Skeletal muscle tissue (tissue), 4 donors: ENCODE data around the gene SMIM22. TPM values are rescaled to one million over a fixed set of nuclear protein-coding genes. Genes with fewer than 3 reads are reported as not detected.

Experiments used
- H3K27ac ChIP-seq: one replicate; pipeline ENCODE4 v1.7.0; 2013; ENCODE audit warnings: mild to moderate bottlenecking, low read depth, low read length, inconsistent platforms
- H3K27me3 ChIP-seq, 3 donors: one replicate each; pipeline ENCODE4 v1.7.0; 2013; ENCODE audit warnings: low read length in 3 of 3; ENCODE audit not compliant: control insufficient read depth in 3 of 3, insufficient read depth in 3 of 3
- H3K36me3 ChIP-seq, 3 donors: one replicate each; pipeline ENCODE4 v1.7.0; 2013; ENCODE audit warnings: low read length in 3 of 3; ENCODE audit not compliant: control insufficient read depth in 3 of 3, insufficient read depth in 3 of 3
- H3K4me1 ChIP-seq, 3 donors: one replicate each; pipeline ENCODE4 v1.7.0; 2013; ENCODE audit warnings: low read length in 3 of 3, mild to moderate bottlenecking in 3 of 3; ENCODE audit not compliant: control insufficient read depth in 3 of 3, insufficient read depth in 3 of 3
- H3K4me3 ChIP-seq, 3 donors: one replicate each; pipeline ENCODE4 v1.7.0; 2013; ENCODE audit warnings: low read length in 3 of 3
- H3K9ac ChIP-seq, 3 donors: one replicate each; pipeline ENCODE4 v1.7.0; 2013; ENCODE audit warnings: low read length in 3 of 3, mild to moderate bottlenecking in 3 of 3, moderate library complexity in 2 of 3, low read depth in 1 of 3
- H3K9me3 ChIP-seq, 3 donors: one replicate each; pipeline ENCODE4 v1.7.0; 2013; ENCODE audit warnings: low read length in 3 of 3; ENCODE audit not compliant: control insufficient read depth in 3 of 3
- total RNA-seq: library from RNA; depleted of rRNA; stranded (reverse); fragments of >200 nt; gene quantifications from one replicate; pipeline ENCODE4 v1.2.3, GENCODE V29; 2014
- donor health status: Osteomylitis.

The SMIM22 gene
- total RNA-seq, 1 donor from 2014 or later: not detected

- Histone ChIP-seq H3K9me3 (no peaks in the 10 kb centered on the region), H3K4me1 (peaks cover 13 to 18% (median 17%) of the 10 kb centered on the region in 3 donors), H3K36me3 (peaks cover 46 to 55% (median 50%) of the 10 kb centered on the region in 3 donors), H3K4me3 (peak overlapping the region in 1 of 3 donors; percentile 6), H3K9ac (peak overlapping the region in 2 of 3 donors; percentile 65 to 79), H3K27ac (peak overlapping the region; percentile 71), H3K27me3 (no peaks in the 10 kb centered on the region)
These were observed 18.9 kb downstream of the SMIM22 start for GRCh38 chr16:4814046-4814445.

DNA sequence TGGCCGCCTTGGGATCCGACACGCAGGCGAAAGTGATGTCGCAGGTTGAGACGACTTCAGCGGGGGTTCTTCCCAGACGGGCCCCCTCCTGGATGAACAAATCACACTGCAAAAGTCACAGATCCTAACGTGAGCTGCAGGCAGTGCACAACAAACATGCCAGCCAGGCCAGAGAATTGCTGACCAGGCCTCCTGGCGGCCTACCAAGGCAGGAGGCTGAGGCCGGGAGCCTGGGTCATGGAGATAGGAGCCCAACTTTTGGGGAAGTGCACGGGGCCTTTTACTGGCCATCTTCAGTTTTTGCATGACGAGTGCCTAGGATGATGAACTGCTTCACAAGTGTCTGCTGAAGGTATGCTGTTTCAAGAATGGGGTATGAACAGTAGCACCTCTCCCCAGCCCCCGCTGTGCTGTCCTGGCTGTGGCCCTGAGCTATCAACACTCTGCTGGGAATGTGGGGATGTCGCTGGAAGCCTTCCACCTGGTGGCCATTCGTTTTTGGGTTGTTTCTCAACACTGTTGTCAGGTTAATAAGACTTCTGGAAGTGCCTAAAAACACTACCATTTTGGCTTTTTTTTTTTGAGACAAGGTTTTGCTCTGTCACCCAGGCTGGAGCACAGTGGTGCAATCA lies 19.5 kb downstream of the SMIM22 start:
- Histone ChIP-seq H3K9ac (peak overlapping the region in 2 of 3 donors; percentile 65 to 79), H3K27ac (peak overlapping the region; percentile 71), H3K4me3 (peak overlapping the region in 1 of 3 donors; percentile 6), H3K36me3 (peaks cover 51 to 57% (median 53%) of the 10 kb centered on the region in 3 donors), H3K9me3 (no peaks in the 10 kb centered on the region), H3K4me1 (peaks cover 13 to 18% (median 17%) of the 10 kb centered on the region in 3 donors), H3K27me3 (no peaks in the 10 kb centered on the region)

DNA sequence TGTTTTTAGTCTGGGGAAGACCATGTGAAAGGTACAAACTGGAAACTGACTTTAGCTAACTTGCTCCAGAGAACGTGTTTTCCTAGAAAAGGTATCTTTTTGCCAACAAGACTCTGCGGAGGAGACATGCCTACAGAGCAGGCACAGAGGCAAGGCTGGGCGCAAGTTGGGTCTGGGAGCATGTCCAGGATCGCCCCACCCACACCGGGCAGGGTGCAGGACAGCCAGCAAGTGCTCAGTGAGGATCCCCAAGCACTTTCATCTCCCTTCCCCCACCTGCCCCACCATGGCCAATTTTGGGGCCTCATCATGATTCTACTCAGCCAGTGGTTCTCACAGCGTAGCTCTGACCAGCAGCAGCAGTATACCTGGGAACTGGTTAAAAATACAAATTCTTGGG lies 25.5 kb downstream of the SMIM22 start:
- Histone ChIP-seq H3K4me3 (no peak overlapping the region), H3K27ac (no peak overlapping the region), H3K4me1 (peaks cover 7 to 12% (median 10%) of the 10 kb centered on the region in 3 donors), H3K9me3 (no peaks in the 10 kb centered on the region), H3K27me3 (no peaks in the 10 kb centered on the region), H3K36me3 (peaks cover 56 to 66% (median 57%) of the 10 kb centered on the region in 3 donors), H3K9ac (no peak overlapping the region)

DNA sequence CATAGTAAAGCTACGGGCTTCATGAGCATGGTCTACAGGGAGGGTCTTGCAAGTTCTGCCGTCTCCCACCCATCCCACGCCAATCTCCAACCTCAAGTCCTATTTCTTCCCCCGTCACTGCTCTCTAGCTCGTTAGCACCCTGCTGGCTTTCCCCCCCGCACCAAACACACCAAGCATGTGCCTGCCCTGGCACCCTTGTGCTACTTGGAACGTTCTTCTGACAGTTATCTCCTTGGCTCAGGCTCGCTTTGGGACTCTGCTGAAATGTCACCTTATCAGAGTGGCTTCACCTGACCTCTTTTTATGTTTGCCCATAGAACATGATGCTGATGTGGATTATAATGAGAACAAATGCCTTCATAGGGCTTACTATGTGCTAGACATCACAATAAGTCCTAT lies 30.0 kb downstream of the SMIM22 start:
- peaks cover 36 to 51% (median 47%) of the 10 kb centered on the region in 3 donors for H3K4me1 ChIP-seq
- H3K4me3 ChIP-seq: no peak overlapping the region
- no peaks in the 10 kb centered on the region for H3K27me3 ChIP-seq
- no peak overlapping the region for H3K27ac ChIP-seq
- H3K9me3 ChIP-seq: no peaks in the 10 kb centered on the region
- peaks cover 48 to 61% (median 60%) of the 10 kb centered on the region in 3 donors for H3K36me3 ChIP-seq
- H3K9ac ChIP-seq: no peak overlapping the region

DNA sequence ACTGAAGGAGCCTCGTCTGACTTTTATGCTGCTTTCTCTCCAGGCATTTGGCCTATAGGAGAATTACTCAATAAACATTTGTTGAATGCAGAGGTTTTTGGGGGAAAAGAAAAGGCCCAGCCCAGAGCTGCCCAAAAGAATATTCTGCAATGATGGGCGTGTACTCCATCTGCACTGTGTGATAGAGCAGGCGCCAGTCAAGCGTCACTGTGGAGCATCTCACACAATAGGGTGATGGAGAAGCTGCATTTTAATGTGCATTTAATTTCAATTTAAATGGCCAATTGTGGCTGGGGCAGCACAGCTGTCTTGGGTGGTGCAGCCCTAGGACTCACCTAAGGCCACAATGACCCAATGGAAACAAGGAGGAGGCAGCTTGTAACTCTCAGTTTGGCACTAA lies 31.4 kb downstream of the SMIM22 start:
- Histone ChIP-seq H3K27ac (no peak overlapping the region), H3K27me3 (no peaks in the 10 kb centered on the region), H3K9me3 (no peaks in the 10 kb centered on the region), H3K9ac (peak overlapping the region in 1 of 3 donors; percentile 51), H3K36me3 (peaks cover 48 to 64% (median 61%) of the 10 kb centered on the region in 3 donors), H3K4me3 (peak overlapping the region in 1 of 3 donors; percentile 1), H3K4me1 (peaks cover 46 to 64% (median 60%) of the 10 kb centered on the region in 3 donors)

DNA sequence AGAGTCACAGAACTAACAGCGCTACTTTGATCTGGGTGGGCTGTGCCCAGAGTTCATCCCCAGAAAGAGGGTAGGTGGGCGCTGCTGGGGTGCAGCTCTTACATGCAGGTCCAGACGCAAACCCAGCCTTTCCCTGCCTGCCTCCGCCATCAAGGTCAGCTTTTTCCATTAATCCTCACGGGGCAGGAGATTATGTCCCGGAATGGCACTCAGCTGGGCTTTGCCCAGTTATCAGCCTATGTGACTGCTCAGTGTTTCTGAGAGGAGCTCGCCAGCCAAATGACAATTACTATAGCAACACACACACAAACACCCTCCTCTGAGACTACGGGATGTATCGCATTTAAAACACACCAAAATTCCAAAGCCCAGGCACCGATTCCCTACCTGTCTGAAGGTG lies 31.8 kb downstream of the SMIM22 start:
- H3K36me3 ChIP-seq: peaks cover 48 to 64% (median 61%) of the 10 kb centered on the region in 3 donors
- H3K27ac ChIP-seq: no peak overlapping the region
- peak overlapping the region in 2 of 3 donors; percentile 1 to 9 for H3K4me3 ChIP-seq
- no peaks in the 10 kb centered on the region for H3K27me3 ChIP-seq
- H3K9ac ChIP-seq: peak overlapping the region in 2 of 3 donors; percentile 23 to 51
- H3K4me1 ChIP-seq: peaks cover 46 to 65% (median 60%) of the 10 kb centered on the region in 3 donors
- H3K9me3 ChIP-seq: no peaks in the 10 kb centered on the region

DNA sequence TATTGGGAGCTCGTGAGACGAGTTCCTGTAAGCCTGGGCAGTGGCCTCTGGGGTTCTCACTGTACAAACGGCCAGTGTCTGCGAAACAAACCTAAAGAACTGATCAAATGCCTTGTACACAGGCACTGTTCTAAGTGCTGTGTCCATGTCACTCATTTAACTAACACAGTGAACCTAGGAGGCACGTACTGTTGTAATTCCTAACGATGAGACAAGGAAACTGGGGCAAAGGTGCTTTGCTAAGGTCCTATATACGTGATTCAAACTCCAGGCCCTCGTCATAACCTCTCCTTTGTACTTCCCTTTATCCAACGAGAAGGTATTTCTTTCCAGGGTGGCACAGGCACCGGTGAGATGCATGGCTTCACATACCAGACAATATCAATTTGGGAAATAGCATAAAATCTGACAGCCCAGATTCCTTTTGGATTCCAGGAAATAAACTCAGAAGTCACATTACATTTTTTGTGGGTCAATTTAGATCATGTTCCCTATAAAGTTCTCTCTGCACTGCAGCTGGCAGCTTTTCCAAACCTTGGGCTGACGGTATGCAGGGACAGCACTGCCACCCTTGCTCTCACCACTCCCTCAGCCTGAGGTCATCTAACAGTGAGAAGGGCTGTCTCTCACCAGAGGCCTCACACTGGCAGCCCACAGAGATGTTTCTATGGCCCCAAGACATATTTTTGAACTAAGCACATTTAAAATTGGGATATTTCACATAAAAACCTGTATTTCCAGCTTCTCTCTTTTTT lies 33.6 kb downstream of the SMIM22 start:
- Histone ChIP-seq H3K27ac (peak overlapping the region; percentile 32), H3K36me3 (peaks cover 44 to 65% (median 60%) of the 10 kb centered on the region in 3 donors), H3K4me3 (no peak overlapping the region), H3K9ac (peak overlapping the region in 2 of 3 donors; percentile 58 to 59), H3K4me1 (peaks cover 51 to 75% (median 68%) of the 10 kb centered on the region in 3 donors), H3K27me3 (no peaks in the 10 kb centered on the region), H3K9me3 (no peaks in the 10 kb centered on the region)

- peak overlapping the region in 2 of 3 donors; percentile 38 to 74 for H3K9ac ChIP-seq
- H3K9me3 ChIP-seq: no peaks in the 10 kb centered on the region
- H3K4me3 ChIP-seq: no peak overlapping the region
- H3K36me3 ChIP-seq: peaks cover 36 to 66% (median 56%) of the 10 kb centered on the region in 3 donors
- peak overlapping the region; percentile 71 for H3K27ac ChIP-seq
- H3K27me3 ChIP-seq: no peaks in the 10 kb centered on the region
- H3K4me1 ChIP-seq: peaks cover 45 to 68% (median 66%) of the 10 kb centered on the region in 3 donors
These were observed 35.2 kb downstream of the SMIM22 start for GRCh38 chr16:4830408-4830807.

DNA sequence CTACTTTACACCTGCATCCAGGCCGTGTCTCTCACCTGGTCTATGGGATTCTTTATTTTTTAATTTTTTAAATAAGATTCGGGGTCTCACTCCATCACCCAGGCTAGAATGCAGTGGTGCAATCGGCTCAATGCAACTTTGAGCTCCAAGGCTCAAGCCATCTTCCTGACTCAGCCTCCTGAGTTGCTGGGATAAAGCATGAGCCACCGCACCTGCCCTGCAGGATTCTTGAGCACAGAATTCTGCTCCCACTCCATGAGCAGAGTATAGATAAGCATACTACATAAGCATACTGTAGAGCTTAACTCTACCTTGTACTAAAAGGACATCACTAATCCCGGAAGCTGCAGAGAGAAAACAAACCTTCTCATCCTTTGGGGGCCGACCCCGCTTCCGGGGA lies 36.4 kb downstream of the SMIM22 start:
- Histone ChIP-seq H3K36me3 (peaks cover 32 to 70% (median 56%) of the 10 kb centered on the region in 3 donors), H3K27me3 (no peaks in the 10 kb centered on the region), H3K9me3 (no peaks in the 10 kb centered on the region), H3K4me1 (peaks cover 40 to 63% (median 60%) of the 10 kb centered on the region in 3 donors), H3K27ac (no peak overlapping the region), H3K9ac (no peak overlapping the region), H3K4me3 (no peak overlapping the region)
